CD4-positive, alpha-beta T cell treated with Interleukin-15 for 4 hours (primary cell): ENCODE results near the gene DUOX1.
A peak's percentile ranks its signal among the peaks of the same experiment; 100 is the strongest.

Experiments
- DNase-seq: peaks from one replicate; pipeline ENCODE4 v3.0.0-alpha.2; 2020; ENCODE audit warnings: low spot score

Gene DUOX1

GRCh38 chr15:45187894-45188830 is 58.4 kb downstream of the DUOX1 start, which contains the start of gene SHF:
Gene SHF, minus strand, starts transcription at chr15:45187966. Its CDS starts 15 bp downstream, at chr15:45187951.
- DNase-seq: peak; percentile 30

DNA sequence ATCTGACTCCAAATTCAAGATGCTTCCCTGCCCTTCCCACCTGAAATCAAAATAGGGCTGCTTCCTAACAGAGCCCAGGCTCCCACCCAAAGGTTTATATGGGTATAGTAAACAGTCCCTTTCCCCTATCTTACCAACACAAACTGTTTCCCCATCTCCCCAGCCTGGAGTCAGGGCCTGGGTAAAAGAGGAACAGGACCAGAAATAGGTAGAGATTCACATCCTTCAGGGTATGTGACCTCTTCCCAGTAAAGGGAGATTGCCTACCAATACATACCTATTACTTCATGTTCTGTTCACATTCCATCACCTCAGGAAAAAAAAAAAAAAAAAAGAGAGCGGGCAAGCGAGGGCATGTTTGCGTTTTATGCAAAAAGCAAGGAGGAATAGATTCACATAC is 67.7 kb downstream of the DUOX1 start:
- no peak for DNase-seq

DNA sequence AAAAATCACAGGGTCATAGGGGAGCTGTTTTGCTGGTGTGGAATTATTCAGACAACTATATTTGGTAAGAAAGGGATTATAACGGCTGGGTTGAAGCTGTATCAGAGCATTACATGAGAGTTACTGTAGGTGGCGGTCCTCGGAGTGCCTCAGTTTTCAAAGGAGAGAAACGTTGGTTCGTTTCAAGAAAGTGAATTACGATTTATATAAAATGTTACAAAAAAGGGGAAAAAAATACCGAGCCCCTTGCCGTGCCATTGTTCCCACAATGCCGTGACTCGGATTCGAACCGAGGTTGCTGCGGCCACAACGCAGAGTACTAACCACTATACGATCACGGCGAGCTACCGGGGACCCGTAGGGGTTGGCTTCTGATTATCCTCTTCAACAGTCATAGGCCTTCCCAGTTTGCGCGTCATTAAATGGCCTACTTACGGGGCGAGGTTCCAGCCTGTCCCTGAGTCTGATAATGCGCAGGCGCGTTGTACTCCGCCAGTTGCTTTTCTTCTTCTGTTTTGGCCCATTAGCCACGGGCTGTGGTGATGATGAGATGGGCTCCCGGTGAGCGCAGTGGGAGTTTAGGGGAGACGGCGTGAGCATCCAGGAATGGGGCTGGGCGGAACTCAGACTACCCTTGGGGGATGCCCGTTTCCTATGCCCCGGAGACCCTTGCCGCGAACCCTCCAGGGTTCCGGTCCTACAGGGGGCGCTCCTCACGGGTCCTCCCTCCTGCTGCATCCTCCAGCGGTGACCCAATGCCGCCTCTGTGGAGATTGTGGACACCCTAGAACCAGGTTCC is 68.7 kb downstream of the DUOX1 start:
- DNase-seq: peak; percentile 97

- peak; percentile 25 for DNase-seq
These were observed 69.5 kb downstream of the DUOX1 start for GRCh38 chr15:45199136-45199810.

DNA sequence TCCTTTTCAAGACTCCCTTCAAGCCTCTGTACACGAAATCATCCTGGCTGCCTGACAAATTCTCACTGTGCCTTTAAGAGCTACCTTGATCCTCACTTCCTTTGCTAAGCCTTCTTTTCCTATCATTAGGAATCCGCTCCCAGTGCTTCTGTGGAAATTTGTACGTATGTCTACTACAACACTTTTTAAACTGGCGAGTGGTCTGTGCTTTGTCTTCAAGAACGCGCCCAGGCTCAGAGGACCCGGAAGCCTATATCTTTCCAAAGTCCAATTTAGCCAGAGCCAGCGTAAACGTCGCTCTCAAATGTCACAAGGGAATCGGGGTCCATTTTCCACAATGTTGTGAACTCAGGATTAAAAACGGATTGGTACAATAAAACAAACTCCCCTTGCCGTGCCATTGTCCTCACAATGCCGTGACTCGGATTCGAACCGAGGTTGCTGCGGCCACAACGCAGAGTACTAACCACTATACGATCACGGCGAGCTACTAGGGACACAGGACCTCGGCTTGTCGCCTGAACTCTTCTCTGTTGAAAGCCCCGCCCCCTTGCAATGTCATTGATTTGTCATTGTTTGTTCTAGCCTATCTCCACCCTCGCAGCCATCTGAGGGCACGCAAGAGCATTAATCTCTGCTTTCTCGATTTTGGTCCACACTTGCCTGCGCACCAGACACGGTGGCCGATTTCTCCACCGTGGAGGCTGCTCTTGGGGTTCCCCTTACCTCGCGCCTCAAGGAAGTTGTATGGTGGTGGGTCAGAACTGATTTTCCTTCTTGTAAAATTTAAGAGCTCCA is 70.4 kb downstream of the DUOX1 start:
- peak; percentile 98 for DNase-seq

DNA sequence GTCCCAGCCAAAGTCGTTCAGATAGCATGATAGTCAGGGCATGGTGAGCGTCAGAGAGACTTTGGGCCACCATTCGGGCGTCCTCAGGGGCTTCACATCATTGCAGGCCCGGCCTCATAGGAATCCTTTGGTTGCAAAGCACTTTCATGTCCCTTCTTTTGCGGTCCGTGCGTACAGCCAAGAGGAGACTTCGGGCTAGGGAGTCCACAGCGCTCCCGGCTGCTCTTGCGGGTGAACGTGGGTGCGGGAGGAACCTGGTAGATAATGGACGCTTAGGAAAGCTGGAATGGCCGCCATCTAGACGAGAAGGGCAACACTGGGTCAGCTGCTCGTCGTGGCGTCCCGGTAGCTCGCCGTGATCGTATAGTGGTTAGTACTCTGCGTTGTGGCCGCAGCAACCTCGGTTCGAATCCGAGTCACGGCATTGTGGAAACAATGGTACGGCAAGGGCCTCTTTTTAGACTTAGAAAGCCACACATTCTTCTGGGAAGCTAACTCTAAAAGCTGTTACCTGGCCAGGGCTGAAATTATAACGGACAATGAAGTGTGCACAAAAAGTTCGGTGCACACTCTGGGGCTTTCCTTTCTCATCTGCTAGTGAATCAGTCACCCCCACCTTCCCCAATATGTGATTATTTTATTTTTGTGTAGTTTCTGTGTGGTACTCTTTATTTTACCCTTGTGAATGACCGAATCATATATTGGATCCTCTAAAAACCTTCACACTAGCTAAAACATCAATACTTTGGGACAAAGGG is 71.2 kb downstream of the DUOX1 start:
- DNase-seq: peak; percentile 71

DNA sequence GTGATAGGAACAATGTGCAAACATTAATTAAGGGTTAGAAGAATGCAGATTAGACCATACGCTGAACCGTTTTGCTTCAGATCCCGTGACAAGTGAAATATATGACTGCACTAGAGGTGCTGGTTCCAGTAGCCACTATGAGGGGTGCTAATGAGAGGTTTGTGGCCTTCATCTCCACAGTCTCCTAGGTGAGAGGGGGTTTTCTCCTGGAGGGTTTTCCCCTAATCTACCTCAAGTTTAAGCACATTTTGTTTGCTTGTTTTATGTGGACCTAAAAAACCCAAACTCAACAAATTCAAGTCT is 71.7 kb downstream of the DUOX1 start:
- no peak for DNase-seq

GRCh38 chr15:45201869-45202268 is 72.1 kb downstream of the DUOX1 start:
- no peak for DNase-seq

GRCh38 chr15:45203182-45203581 is 73.4 kb downstream of the DUOX1 start:
- no peak for DNase-seq

GRCh38 chr15:45205192-45205591 is 75.4 kb downstream of the DUOX1 start:
- peak; percentile 58 for DNase-seq

DNA sequence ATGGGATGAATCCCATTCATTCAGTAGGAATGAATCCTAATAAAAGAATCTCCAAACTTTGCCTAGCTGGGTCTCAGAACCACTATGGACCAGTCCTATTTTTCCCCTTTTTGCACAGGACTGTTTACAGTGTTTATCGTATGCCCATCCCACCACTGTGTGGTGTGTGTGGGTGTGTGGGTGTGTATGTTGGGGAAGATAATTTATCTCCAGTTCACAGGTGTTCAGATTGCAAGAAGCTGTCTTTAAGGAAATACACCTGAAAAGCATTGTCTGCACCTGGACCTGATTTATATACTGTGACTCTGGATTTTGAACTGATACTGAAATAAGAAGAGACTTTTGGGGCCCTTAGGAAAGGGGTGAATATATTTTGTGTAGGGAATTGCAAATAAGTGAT is 82.7 kb downstream of the DUOX1 start:
- DNase-seq: no peak
